Keratinocyte (primary cell): ENCODE data around the gene STRBP. TPM values are rescaled to one million over a fixed set of nuclear protein-coding genes. Genes with fewer than 3 reads are reported as not detected.

Source experiments
- DNase-seq: peaks from one replicate; pipeline ENCODE4 v3.0.0-alpha.2; 2011; ENCODE audit warnings: low read depth, missing footprints, low spot score
- FAIRE-seq: peaks from 2 replicates; lab custom pipeline; 2011; peaks lifted over from hg19 to GRCh38; lab: Jason Lieb, UNC
- H2AFZ ChIP-seq: 2 replicates; pipeline ENCODE4 v1.6.0; 2012; ENCODE audit warnings: low read length, control low read depth, inconsistent platforms; ENCODE audit not compliant: control insufficient read depth
- H3K27ac ChIP-seq: 2 replicates; pipeline ENCODE4 v1.5.1; 2011; ENCODE audit warnings: low read length; ENCODE audit not compliant: control insufficient read depth, insufficient read depth
- H3K27me3 ChIP-seq: 3 replicates; pipeline ENCODE4 v1.6.0; 2011; ENCODE audit warnings: low read length; ENCODE audit not compliant: control insufficient read depth, insufficient read depth; ENCODE audit errors: extremely low read depth
- H3K36me3 ChIP-seq, 2 experiments: 2 replicates in 1 of 2; 3 replicates in 1 of 2; pipeline ENCODE4 v1.5.1; 2011; ENCODE audit warnings: low read length in 2 of 2, mild to moderate bottlenecking in 1 of 2; ENCODE audit not compliant: control insufficient read depth in 2 of 2, insufficient read depth in 2 of 2; ENCODE audit errors: extremely low read depth in 1 of 2
- H3K4me1 ChIP-seq: 3 replicates; pipeline ENCODE4 v1.5.1; 2011; ENCODE audit warnings: low read length; ENCODE audit not compliant: control insufficient read depth, insufficient read depth; ENCODE audit errors: extremely low read depth
- H3K4me2 ChIP-seq: 3 replicates; pipeline ENCODE4 v1.6.0; 2011; ENCODE audit warnings: low read depth, low read length; ENCODE audit not compliant: control insufficient read depth, insufficient read depth; ENCODE audit errors: extremely low read depth
- H3K4me3 ChIP-seq, 3 experiments: fragments of 200-600 bp in 1 of 3; sonication (generic) in 1 of 3; 2 replicates in 2 of 3; 3 replicates in 1 of 3; pipeline ENCODE4 v1.5.1; 2011 to 2016; ENCODE audit warnings: low read length in 3 of 3, mild to moderate bottlenecking in 3 of 3, control low read depth in 2 of 3, inconsistent platforms in 1 of 3, low read depth in 1 of 3, mixed read lengths in 1 of 3, mixed run types in 1 of 3, moderate library complexity in 1 of 3; ENCODE audit not compliant: control insufficient read depth in 2 of 3, insufficient read depth in 2 of 3; ENCODE audit errors: extremely low read depth in 1 of 3
- H3K79me2 ChIP-seq: 2 replicates; pipeline ENCODE4 v1.6.0; 2012; ENCODE audit warnings: low read length; ENCODE audit not compliant: control insufficient read depth, insufficient read depth
- H3K9ac ChIP-seq: 3 replicates; pipeline ENCODE4 v1.6.0; 2011; ENCODE audit warnings: low read length; ENCODE audit not compliant: control insufficient read depth, insufficient read depth; ENCODE audit errors: extremely low read depth
- H3K9me1 ChIP-seq: 3 replicates; pipeline ENCODE4 v1.6.0; 2011; ENCODE audit warnings: low read length; ENCODE audit not compliant: control insufficient read depth, insufficient read depth; ENCODE audit errors: extremely low read depth
- H3K9me3 ChIP-seq: 2 replicates; pipeline ENCODE4 v1.5.1; 2012; ENCODE audit warnings: low read depth, low read length; ENCODE audit not compliant: control insufficient read depth
- H4K20me1 ChIP-seq: 3 replicates; pipeline ENCODE4 v1.6.0; 2011; ENCODE audit warnings: low read length; ENCODE audit not compliant: control insufficient read depth, insufficient read depth; ENCODE audit errors: extremely low read depth
- CTCF ChIP-seq, 3 experiments: IDR thresholded peaks in 1 of 3; conservative IDR thresholded peaks in 1 of 3; optimal IDR thresholded peaks in 1 of 3; 2 replicates in 2 of 3; 3 replicates in 1 of 3; pipeline versions ENCODE3 to v1.5.1; 2011; ENCODE audit warnings: low read length in 3 of 3, mild to moderate bottlenecking in 3 of 3, moderate library complexity in 2 of 3, control low read depth in 1 of 3, inconsistent platforms in 1 of 3; ENCODE audit not compliant: insufficient read depth in 2 of 3; ENCODE audit errors: extremely low read depth in 1 of 3
- EZH2 ChIP-seq: IDR thresholded peaks from one replicate; pipeline ENCODE4 v1.6.1; 2012; ENCODE audit warnings: inconsistent platforms, mild to moderate bottlenecking, low read length, moderate library complexity
- dilution Hi-C: fragments of 300-500 bp; cut with MboI; formaldehyde crosslinking; loops from one replicate; pipeline ENCODE4 v1.7.0; 2020; ENCODE audit warnings: low sequenced_read_pairs; ENCODE audit not compliant: extremely low pct_ligation_motif_present
- polyA plus RNA-seq, 5 experiments: library from polyadenylated mRNA; depleted of rRNA in 3 of 5; stranded (reverse) in 3 of 5; stranded (forward) in 1 of 5; unstranded in 1 of 5; fragments of >200 nt; gene quantifications; 1 replicate in 1 of 5; 2 replicates in 3 of 5; 3 replicates in 1 of 5; pipeline versions ENCODE4 v1.2.1 to v1.2.3, GENCODE V29; 2011 to 2012; ENCODE audit warnings: missing spikeins in 2 of 5, low read depth in 1 of 5, low replicate concordance in 1 of 5

Gene STRBP
- polyA plus RNA-seq, 1 donor (not counting 4 experiments of a cell fraction or from before 2014, with no cell fraction given) = 11.3 TPM

DNA sequence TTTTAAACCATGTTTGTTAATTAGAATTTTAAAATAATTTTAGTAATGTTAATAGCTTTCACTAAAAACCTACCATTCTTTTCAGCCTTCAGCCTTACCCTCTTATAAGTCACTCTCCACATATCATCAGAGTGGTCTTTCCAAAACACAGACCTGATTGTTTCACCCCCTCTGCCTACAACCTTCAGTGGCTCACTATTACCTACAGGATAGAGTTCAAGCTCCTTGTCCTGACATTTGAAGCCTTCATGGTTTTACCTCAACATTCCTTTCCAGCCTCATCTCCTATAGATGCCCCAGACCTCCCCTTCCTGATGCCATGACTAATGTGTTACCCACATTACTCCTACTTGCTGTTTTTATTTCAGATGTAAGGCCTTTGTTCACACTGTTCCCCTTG is 27.8 kb upstream of the STRBP start:
- no peaks in the 10 kb centered on the region for H3K9me3 ChIP-seq

GRCh38 chr9:123291736-123292135 is 23.4 kb upstream of the STRBP start:
- Histone ChIP-seq H3K4me1 (no peaks in the 10 kb centered on the region), H3K9ac (no peak overlapping the region), H3K4me2 (no peak overlapping the region), H3K36me3 (no peaks in the 10 kb centered on the region), H3K4me3 (no peak overlapping the region), H3K27ac (no peak overlapping the region), H3K9me1 (no peaks in the 10 kb centered on the region), H3K79me2 (no peaks in the 10 kb centered on the region), H4K20me1 (no peaks in the 10 kb centered on the region), H3K9me3 (no peaks in the 10 kb centered on the region), H3K27me3 (peaks cover 2% of the 10 kb centered on the region), H2AFZ (no peak overlapping the region)
- no peak for FAIRE-seq
- TF ChIP-seq EZH2 (no peak), CTCF (optimal IDR thresholded peaks at IDR 0.05 in 1 of 3, IDR thresholded peaks at IDR 0.05 in 1 of 3, conservative IDR thresholded peaks at IDR 0.05 in 1 of 3; ENCODE audit: extremely low read depth in 1 of 3, insufficient read depth in 2 of 3, low read length in 3 of 3) (no peak)
- DNase-seq = no peak
- dilution Hi-C loops = no loop called here

More for the DNA sequence above, 27.8 kb upstream of the STRBP start:
- no peak overlapping the region for H3K4me3 ChIP-seq
- no peak for DNase-seq
- H3K4me1 ChIP-seq = no peaks in the 10 kb centered on the region
- FAIRE-seq = no peak
- H3K4me2 ChIP-seq = no peak overlapping the region
- no peak overlapping the region for H2AFZ ChIP-seq
- H4K20me1 ChIP-seq = no peaks in the 10 kb centered on the region
- H3K27me3 ChIP-seq = no peaks in the 10 kb centered on the region
- no peak overlapping the region for H3K9ac ChIP-seq
- no peaks in the 10 kb centered on the region for H3K36me3 ChIP-seq
- H3K27ac ChIP-seq = no peak overlapping the region
- TF ChIP-seq CTCF (optimal IDR thresholded peaks at IDR 0.05 in 1 of 3, IDR thresholded peaks at IDR 0.05 in 1 of 3, conservative IDR thresholded peaks at IDR 0.05 in 1 of 3; ENCODE audit: extremely low read depth in 1 of 3, insufficient read depth in 2 of 3, low read length in 3 of 3) = no peak
- TF ChIP-seq EZH2 = no peak
- H3K79me2 ChIP-seq = no peaks in the 10 kb centered on the region
- H3K9me1 ChIP-seq = no peaks in the 10 kb centered on the region
- dilution Hi-C loops = no loop called here
